Mucosa of descending colon (tissue), 3 donors: ENCODE data around the gene ITGA6. TPM values are rescaled to one million over a fixed set of nuclear protein-coding genes. Genes with fewer than 3 reads are reported as not detected.

Source experiments
- ATAC-seq: fragments of 200-7000 bp; cut with Tn5 transposase; one replicate; pipeline ENCODE4 v1.9.1; 2020; ENCODE audit warnings: mild to moderate bottlenecking, moderate library complexity
- DNase-seq, 3 donors: peaks; one replicate each; pipeline ENCODE4 v3.0.0-alpha.2; 2020
- H3K36me3 ChIP-seq: fragments of 200-600 bp; one replicate; pipeline ENCODE4 v1.8.0; 2021; ENCODE audit warnings: low read depth, mild to moderate bottlenecking
- H3K4me1 ChIP-seq: fragments of 200-600 bp; one replicate; pipeline ENCODE4 v1.8.0; 2021; ENCODE audit warnings: low read depth, mild to moderate bottlenecking
- H3K4me3 ChIP-seq: fragments of 200-600 bp; one replicate; pipeline ENCODE4 v1.8.0; 2021; ENCODE audit warnings: mild to moderate bottlenecking
- H3K9me3 ChIP-seq: fragments of 200-600 bp; one replicate; pipeline ENCODE4 v1.8.0; 2021; ENCODE audit warnings: mild to moderate bottlenecking
- intact Hi-C, 2 donors: fragments of 100-400 bp; cut with DNase I in 1 of 2; cut with micrococcal nuclease in 1 of 2; formaldehyde crosslinking; loops; one replicate each; pipeline versions ENCODE4 v1.11.0 to v1.11.1; 2022; cut with DNase I, micrococcal nuclease
- total RNA-seq, 3 donors: library from RNA; stranded (reverse); fragmentation: NEBNext Ultra II Directional in 2 of 3; extraction: Animal tissue kit (Norgen Biotek cat#: 25700) in 2 of 3; gene quantifications; one replicate each; pipeline versions ENCODE4 v1.2.1 to v1.2.4, GENCODE V29; 2021 to 2023
- TF ChIP-seq, protein P1 (sequence below): fragments of 200-600 bp; IDR thresholded peaks from one replicate; pipeline ENCODE4 v1.8.0; 2022; ENCODE audit warnings: antibody characterized with exemption, mild to moderate bottlenecking
- donor health status: DM: no; HTN: no; CAD: no; lungs with moderate emphysema.
- donor health status: DM: no; HTN: no; CAD: no.
- donor health status: DM: no; HTN: yes; CAD: no.

ITGA6 gene
- total RNA-seq, 3 donors from 2014 or later: 116 to 192 (median 178) TPM

DNA sequence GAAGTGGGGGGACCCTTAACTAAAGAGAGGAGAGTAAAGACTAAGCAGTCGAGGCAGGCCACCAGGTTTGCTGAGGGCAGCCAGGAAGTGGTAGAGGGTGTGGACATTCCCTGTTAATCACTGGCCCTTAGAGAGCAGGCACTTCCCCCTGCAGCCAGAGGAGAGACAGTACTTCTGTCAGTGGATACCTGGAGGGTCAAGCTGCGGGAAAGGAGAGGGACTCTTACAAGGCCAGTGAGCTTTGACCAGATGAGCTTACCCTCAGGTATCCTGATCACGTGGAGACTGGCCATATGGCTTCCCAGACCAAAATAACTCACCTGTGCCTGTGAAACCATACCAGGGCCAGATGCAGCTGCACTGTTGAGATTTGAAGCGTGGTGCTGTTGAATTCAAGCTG, 28.6 kb downstream of the ITGA6 start:
- H3K4me3 ChIP-seq: no peak overlapping the region
- no peaks in the 10 kb centered on the region for H3K9me3 ChIP-seq
- TF ChIP-seq, protein P1, sequence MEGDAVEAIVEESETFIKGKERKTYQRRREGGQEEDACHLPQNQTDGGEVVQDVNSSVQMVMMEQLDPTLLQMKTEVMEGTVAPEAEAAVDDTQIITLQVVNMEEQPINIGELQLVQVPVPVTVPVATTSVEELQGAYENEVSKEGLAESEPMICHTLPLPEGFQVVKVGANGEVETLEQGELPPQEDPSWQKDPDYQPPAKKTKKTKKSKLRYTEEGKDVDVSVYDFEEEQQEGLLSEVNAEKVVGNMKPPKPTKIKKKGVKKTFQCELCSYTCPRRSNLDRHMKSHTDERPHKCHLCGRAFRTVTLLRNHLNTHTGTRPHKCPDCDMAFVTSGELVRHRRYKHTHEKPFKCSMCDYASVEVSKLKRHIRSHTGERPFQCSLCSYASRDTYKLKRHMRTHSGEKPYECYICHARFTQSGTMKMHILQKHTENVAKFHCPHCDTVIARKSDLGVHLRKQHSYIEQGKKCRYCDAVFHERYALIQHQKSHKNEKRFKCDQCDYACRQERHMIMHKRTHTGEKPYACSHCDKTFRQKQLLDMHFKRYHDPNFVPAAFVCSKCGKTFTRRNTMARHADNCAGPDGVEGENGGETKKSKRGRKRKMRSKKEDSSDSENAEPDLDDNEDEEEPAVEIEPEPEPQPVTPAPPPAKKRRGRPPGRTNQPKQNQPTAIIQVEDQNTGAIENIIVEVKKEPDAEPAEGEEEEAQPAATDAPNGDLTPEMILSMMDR: no peak
- H3K4me1 ChIP-seq: peaks cover 39% of the 10 kb centered on the region
- intact Hi-C loops: no loop called here
- DNase-seq: peak in 2 of 3 donors; percentile 53 to 55
- peak; percentile 86 for ATAC-seq
- no peaks in the 10 kb centered on the region for H3K36me3 ChIP-seq

DNA sequence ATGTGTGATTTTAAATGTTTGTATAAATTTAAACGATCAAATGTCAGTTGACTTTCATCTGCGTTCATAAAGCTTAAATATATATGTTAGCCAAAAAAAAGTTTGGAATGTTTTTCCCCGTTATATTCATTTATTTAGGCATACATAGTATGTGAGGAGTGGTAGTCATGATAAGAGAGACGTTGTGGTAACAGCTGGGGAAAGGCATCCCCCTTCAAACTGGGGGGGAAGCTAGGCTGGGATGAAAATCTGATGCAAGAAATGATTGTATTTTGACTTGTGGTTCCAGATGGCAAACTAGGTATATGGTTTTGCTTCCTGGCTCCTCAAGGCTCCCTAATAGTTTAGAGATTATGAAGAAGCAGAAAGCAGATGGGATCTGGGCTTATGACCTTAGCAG, 30.1 kb downstream of the ITGA6 start:
- intact Hi-C loops: no loop called here
- TF ChIP-seq, protein P1: no peak
- Histone ChIP-seq H3K4me1 (peaks cover 52% of the 10 kb centered on the region), H3K36me3 (no peaks in the 10 kb centered on the region), H3K9me3 (no peaks in the 10 kb centered on the region), H3K4me3 (no peak overlapping the region)
- DNase-seq (no peak), ATAC-seq (no peak)

DNA sequence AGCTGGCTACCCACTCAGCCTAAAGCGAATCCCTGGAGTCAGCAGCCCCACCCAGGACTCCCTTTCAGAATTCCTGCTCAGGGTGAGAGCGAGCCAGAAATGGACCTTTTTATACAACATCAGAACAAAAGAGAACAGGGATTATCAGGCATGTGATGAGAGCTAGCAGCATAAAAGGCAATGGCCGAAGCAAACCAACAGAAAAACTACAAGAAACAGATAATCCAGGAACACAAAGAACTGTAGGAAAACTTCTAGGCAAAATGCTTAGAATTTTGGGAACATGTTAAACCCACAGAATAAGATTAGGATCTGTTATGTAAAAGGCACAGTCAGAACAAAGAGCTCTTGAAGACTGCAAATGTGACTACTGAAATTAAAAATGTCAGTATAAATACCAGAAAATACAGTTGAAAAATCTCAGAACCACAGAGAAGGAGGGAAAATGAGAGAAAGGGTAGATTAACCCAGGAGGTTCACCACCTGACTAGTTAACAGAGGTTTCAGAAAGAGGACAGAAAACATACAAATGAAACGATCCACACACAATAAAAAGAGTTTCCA, 31.3 kb downstream of the ITGA6 start:
- intact Hi-C loops: no loop called here
- no peaks in the 10 kb centered on the region for H3K36me3 ChIP-seq
- DNase-seq: no peak
- peaks cover 56% of the 10 kb centered on the region for H3K4me1 ChIP-seq
- H3K9me3 ChIP-seq: no peaks in the 10 kb centered on the region
- no peak overlapping the region for H3K4me3 ChIP-seq
- ATAC-seq: no peak
- TF ChIP-seq, protein P1: no peak

DNA sequence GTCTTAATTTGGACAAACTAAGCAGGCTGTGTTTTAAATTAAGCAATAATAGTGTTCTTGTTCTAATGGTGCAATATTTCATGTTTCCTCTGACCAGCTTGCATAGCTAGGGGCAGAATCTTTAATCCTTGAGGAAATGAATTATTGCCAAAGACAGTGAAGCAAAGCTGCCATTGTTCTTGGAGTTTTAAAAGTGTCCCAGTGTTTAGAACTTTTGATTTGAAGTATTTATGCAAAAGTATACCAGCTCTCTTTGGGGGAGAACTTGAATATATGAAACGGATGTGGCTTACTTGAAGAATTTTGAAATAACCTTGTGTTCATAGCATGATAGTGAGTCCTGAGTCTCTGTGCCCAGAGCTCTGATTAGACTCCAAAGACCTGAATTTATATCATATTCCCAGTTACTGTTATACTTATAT, 33.4 kb downstream of the ITGA6 start:
- no peaks in the 10 kb centered on the region for H3K9me3 ChIP-seq
- ATAC-seq (no peak), DNase-seq (no peak)
- TF ChIP-seq, protein P1: no peak
- no peaks in the 10 kb centered on the region for H3K36me3 ChIP-seq
- intact Hi-C loops: loop anchor here in 1 of 2 donors (5.0 kb wide), 2 partner anchors 33 to 288 kb away; partner anchors contain the start of gene ITGA6
- H3K4me1 ChIP-seq: peaks cover 57% of the 10 kb centered on the region
- no peak overlapping the region for H3K4me3 ChIP-seq

- DNase-seq (peak; percentile 82 to 88 (median 83)), ATAC-seq (peak; percentile 71)
- H3K4me3 ChIP-seq: no peak overlapping the region
- no peaks in the 10 kb centered on the region for H3K36me3 ChIP-seq
- H3K4me1 ChIP-seq: peaks cover 51% of the 10 kb centered on the region
- intact Hi-C loops: loop anchor here in 1 of 2 donors (5.0 kb wide), 2 partner anchors 34 to 289 kb away; partner anchors contain the start of gene ITGA6
- TF ChIP-seq, protein P1: peak; percentile 72
- no peaks in the 10 kb centered on the region for H3K9me3 ChIP-seq
Observed at GRCh38 chr2:172461591-172462372, 34.4 kb downstream of the ITGA6 start.
